Measurements from ENCODE around the gene TPSD1. TPM values are rescaled to one million over a fixed set of nuclear protein-coding genes. Genes with fewer than 3 reads are reported as not detected.
A peak's percentile ranks its signal among the peaks of the same experiment; 100 is the strongest.

The TPSD1 gene
- total and polyA plus RNA-seq, 9 of the 15 experiments (the other 6 are each of a cell fraction or from before 2014, with no cell fraction given), result not detected

DNA sequence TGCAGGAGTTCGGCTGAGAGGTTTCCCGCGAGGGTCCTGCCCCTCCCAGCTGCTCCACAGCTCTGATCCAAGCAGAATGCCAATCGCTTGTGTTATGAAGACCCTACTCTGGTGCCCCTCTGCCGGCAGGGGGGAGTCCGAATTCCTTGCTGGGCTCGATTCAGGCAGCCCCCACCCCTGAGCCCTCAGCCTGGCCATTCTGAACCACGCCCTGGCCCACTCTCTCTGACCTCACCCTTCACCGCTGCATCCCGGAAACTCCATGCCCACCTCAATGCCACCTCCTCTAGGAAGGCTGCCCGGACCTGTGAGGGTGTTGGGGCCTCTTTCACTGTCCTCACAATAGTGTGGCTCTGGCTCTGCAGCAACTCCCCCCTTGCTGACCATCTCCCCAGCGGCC, 45.7 kb downstream of the TPSD1 start (continued):
- no peak for TF ChIP-seq HINFP (tag; conservative IDR thresholded peaks at IDR 0.05; ENCODE audit: low read depth)
- TF ChIP-seq BRD9 (IDR thresholded peaks at IDR 0.05; ENCODE audit: low read depth, partially characterized antibody), result no peak

- ChIA-PET POLR2A (interaction anchor here (0.6 to 0.9 kb wide), 2 partner anchors 8 to 30 kb away, joined by 3 read pairs; no protein-coding TSS in a partner anchor), CTCF (ENCODE audit: low intra/inter-chr PET ratio) (no interaction called here)
- Histone ChIP-seq H3K4me2 (ENCODE audit: insufficient read depth, low read length) (no peak overlapping the region), H3K9me1 (ENCODE audit: control insufficient read depth, insufficient read depth, low read length) (peaks cover 4% of the 10 kb centered on the region), H3K36me3 (ENCODE audit: control insufficient read depth, insufficient read depth, low read length) (peaks cover 4% of the 10 kb centered on the region; the same call in 2 of the 3 replicates), H3K9me3 (replicated peaks; ENCODE audit: control insufficient read depth, insufficient read depth, low read depth, low read length) (no peaks in the 10 kb centered on the region), H3K9ac (ENCODE audit: insufficient read depth in 1 of 2, low read depth in 2 of 2, low read length in 2 of 2) (peak overlapping the region in 1 of 2 experiments; percentile 52; a peak in 1 of 4 replicates), H3K4me1 (replicated peaks in 1 of 2; ENCODE audit: control insufficient read depth in 2 of 2, insufficient read depth in 2 of 2, low read length in 2 of 2) (peaks cover 10 to 60% of the 10 kb centered on the region in 2 experiments), H3K27ac (ENCODE audit: extremely low read depth, low read depth, low read length) (no peak overlapping the region), H4K20me1 (replicated peaks; ENCODE audit: control insufficient read depth, insufficient read depth, low read length) (peaks cover 9% of the 10 kb centered on the region), H3K27me3 (ENCODE audit: control insufficient read depth in 2 of 2, insufficient read depth in 2 of 2, low read length in 2 of 2) (no peaks in the 10 kb centered on the region), H3K4me3 (no peak overlapping the region), H2AFZ (ENCODE audit: low read depth, low read length) (no peak overlapping the region), H3K79me2 (ENCODE audit: control insufficient read depth, insufficient read depth, low read length) (peaks cover 14% of the 10 kb centered on the region)
- TF ChIP-seq, protein P1, sequence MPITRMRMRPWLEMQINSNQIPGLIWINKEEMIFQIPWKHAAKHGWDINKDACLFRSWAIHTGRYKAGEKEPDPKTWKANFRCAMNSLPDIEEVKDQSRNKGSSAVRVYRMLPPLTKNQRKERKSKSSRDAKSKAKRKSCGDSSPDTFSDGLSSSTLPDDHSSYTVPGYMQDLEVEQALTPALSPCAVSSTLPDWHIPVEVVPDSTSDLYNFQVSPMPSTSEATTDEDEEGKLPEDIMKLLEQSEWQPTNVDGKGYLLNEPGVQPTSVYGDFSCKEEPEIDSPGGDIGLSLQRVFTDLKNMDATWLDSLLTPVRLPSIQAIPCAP (CRISPR knock-in tag; IDR thresholded peaks at IDR 0.05; ENCODE audit: borderline replicate concordance), result no peak
- TF ChIP-seq ZBTB12 (CRISPR knock-in tag; IDR thresholded peaks at IDR 0.05) (no peak), TSC22D4 (tag; IDR thresholded peaks at IDR 0.05) (no peak), ZNF668 (CRISPR knock-in tag; IDR thresholded peaks at IDR 0.05) (no peak), ZNF174 (CRISPR knock-in tag; IDR thresholded peaks at IDR 0.05) (no peak)
- in situ Hi-C loops (cut with MboI), result no loop called here
- intact Hi-C loops (cut with micrococcal nuclease), result no loop called here
- ATAC-seq (no peak), FAIRE-seq (no peak), DNase-seq (ENCODE audit: extremely low read depth in 1 of 4, low spot score in 3 of 4) (no peak)
- BruUV-seq (replicated peaks), result no TSS peak
- WGBS (ENCODE audit: insufficient coverage, low coverage, missing lambda C conversion rate), result 68% methylated on average over 10 of the region's 12 CpGs
Observed at GRCh38 chr16:1305823-1306222, 50.0 kb downstream of the TPSD1 start.
